ENCODE results near the gene DUSP7.

Gene DUSP7

GRCh38 chr3:52067046-52067445 lies 10.7 kb upstream of the DUSP7 start:
- DNase-seq, result no peak

- no peak for DNase-seq
These were observed 8.9 kb upstream of the DUSP7 start for GRCh38 chr3:52065264-52065756.

GRCh38 chr3:52064561-52064960 lies 8.2 kb upstream of the DUSP7 start:
- no peak for DNase-seq

- DNase-seq, result no peak
These were observed 6.8 kb upstream of the DUSP7 start for GRCh38 chr3:52063026-52063723.

- no peak for DNase-seq
These were observed 6.1 kb upstream of the DUSP7 start for GRCh38 chr3:52062505-52062904.

DNA sequence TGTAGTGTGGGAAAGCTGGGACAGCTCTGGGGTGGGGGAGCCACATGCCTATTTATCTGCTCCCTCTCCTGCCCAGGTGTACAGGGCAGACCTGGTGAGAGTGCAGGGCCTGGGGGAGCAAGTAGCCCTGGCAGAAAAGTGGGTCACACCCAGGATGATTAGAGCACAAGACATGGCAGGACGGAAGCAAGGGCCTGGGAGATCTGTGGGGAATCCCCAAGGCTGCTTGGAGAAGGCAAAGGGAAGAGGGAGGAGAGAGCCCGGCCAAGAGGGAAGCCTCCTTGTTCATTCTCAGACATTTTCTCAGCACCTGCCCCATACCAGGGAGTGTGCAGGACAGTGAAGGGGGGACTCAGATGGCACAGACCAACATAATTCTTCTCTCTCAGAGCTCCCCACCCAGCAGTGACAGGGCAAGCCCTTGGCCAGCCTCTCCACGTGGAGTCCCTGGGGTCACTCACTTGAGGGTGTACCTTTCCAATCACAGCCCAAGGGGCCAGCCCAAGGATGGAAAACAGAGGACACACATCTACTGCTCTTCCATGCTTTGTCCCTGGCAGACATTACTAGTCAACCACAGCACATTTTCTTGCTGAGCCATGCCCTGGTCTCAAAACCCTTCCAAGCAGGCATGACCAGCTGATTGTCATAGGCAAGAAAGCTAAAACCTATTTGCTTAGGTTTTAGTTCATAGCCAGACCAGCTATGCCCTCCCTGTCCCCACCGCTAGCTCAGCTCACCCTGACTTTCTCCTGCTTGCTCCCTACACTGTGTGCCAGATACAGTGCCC lies 4.9 kb upstream of the DUSP7 start:
- DNase-seq, result no peak

- DNase-seq, result no peak
These were observed 3.4 kb upstream of the DUSP7 start for GRCh38 chr3:52059781-52060180.

DNA sequence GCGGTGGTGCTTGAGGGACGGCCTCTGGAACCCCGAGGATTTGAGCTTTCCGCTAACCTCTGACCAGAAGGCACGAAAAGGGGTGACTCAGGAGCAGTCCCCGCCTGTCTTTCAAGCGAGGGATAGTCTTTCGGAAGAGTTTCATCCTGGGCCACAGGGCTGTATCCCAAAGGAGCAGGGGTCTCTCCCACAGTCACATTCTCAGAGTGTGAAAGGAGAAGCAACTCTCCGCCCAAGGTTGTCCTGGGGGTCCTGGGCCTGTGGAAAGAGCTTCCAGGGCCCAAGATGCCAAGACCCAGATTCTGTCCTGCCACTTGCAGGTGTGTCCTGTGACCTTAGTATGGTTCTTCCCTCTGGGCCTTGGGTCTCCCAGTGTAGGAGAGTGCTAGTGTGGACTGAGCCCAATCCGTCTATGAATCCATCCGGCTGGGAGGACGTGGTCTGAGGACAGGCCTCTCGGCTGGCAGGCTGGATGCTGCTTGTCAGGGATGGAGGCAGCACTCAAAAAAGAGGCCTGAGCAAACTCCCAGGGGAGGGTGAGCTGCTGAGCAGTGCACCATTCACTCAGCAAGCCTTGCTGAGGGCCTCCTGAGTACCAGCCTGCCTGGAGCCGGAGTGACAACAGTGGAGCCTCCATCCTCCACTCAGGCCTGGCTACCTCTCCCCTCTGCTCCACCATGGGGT lies 1.6 kb upstream of the DUSP7 start:
- DNase-seq, result no peak

- peak; percentile 99 for DNase-seq
These were observed 819 bp upstream of the DUSP7 start for GRCh38 chr3:52056968-52057811.

GRCh38 chr3:52055537-52056351 lies 627 bp downstream of the DUSP7 start:
- peak; percentile 20 to 72 (median 31) for DNase-seq

GRCh38 chr3:52054661-52055511 lies 1.5 kb downstream of the DUSP7 start:
- DNase-seq, result peak in 1 of 5 donors; percentile 19

DNA sequence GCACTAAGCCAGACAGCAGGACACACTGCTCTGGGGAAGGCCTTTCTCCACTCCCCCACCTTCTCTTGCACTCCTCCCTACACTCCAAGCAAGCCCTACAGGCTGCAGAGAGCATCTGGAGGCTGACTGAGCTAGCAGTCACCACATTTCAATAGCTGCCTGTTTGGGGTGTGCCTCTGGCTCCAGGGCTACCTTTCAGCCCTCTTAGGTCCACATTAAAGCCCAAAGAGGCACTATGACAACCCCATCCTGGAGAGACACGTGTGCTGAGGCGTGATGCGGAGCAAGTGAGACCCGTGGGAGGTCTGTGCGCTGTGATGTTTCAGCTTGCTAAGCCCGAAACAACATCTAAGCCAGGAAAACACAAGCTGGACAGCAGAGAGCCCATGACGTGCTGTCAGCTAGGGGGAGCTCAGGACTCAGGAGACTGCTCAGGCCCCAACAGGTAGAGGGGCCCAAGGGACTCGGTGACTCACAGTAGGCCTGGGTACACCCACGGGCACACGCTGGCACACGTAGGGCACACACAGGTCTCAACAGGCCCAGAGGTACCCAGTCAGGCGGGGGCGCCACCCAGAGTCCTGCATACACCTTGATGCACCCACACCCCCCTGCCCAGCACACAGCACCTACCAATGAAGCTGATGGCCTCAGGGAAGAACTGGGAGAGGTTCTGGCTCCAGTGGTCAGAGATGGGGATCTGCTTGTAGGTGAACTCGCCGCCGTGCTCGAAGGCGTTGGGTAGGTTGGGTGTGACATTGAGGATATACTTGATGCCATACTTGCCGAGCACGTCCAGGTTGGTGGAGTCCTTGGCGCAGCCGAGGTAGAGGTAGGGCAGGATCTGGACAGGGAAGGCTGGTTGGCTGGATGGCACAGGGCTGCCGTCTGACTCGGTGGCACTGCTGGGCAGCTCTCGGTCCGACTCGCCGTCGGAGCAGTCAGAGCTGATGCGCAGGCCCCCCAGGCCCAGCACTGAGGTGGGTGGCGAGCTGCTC lies 2.8 kb downstream of the DUSP7 start:
- peak in 2 of 5 donors; percentile 11 to 59 for DNase-seq

GRCh38 chr3:52052831-52053306 lies 3.5 kb downstream of the DUSP7 start:
- peak; percentile 20 to 57 (median 31) for DNase-seq

GRCh38 chr3:52051444-52051843 lies 4.9 kb downstream of the DUSP7 start:
- DNase-seq, result no peak

GRCh38 chr3:52050571-52050970 lies 5.8 kb downstream of the DUSP7 start:
- no peak for DNase-seq

DNA sequence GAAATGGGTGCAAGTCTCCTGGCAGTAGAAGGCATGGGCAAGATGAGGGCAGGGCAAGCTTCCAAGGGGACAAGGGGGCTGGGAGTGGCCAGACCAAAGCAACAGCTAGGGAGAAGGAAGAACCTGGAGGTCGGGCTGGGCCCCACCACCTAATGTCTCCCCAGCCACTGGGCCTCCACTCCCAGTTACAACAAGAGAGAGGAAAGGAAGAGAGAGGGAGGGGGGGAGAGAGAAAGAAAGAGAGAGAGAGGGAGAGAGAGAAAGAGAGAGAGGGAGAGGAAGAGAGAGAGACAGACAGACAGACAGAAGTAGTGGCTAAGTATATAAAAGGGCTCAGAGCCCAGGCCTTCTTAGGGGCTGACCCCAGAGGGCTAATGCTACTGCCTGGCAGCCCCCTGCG lies 6.9 kb downstream of the DUSP7 start:
- no peak for DNase-seq

DNA sequence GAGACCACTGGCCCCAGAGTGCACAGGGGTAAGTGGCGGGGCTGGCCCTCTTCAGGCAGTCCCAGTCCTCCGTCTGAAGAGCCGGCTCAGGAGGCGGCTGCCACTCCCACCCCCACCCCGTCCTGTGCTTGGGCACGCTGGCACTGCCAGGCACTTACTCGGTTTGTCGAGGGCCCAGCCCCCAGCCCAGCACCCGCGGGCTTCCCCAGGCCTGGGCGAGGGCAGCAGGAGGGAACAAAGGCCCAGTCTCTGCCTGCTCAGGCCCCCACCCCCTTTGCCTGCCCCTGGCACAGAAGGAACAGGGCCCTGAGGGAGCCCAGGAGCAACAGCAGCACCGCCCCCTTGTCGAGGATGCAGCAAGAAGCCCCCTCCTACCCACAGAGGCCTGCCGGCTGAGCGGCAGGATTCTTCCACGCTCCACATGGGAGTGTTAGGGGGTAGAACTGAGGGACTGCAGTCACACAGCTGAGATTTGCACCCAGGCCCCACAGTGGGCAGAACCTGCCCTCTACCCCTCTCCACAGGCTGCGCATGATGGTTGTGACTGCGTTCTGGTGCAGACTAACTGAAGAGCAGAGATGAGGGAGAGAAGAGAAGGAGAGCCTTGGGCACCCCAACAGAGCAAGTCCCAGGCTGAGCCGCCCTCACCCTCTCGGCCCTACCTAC lies 8.9 kb downstream of the DUSP7 start:
- DNase-seq, result no peak

DNA sequence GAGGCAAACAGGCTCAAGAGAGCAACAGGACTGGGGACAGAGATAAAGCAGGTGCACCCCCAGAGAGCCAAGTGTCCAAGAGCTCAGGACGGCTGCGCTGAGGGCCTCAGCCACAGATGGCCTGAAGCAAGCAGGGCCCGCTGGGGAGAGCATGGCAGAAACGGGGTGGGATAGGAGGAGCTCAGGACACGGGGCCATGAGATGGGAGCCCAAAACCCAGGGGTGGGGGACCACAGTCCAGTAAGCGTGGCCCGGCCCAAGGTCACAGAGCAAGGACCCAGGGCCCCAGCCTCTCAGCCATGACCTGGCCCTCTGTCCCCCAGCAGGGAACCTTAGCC lies 9.5 kb downstream of the DUSP7 start:
- DNase-seq, result no peak
